ENCODE results near the gene GULP1. TPM values are rescaled to one million over a fixed set of nuclear protein-coding genes. Genes with fewer than 3 reads are reported as not detected.

Gene GULP1
- total and polyA plus RNA-seq, 2 of the 4 experiments (the other 2 are of a cell fraction): 24.4 to 40.1 TPM

- no peaks in the 10 kb centered on the region for H4K20me1 ChIP-seq (ENCODE audit: insufficient read depth, low read length)
- TF ChIP-seq FOS (IDR thresholded peaks at IDR 0.05; ENCODE audit: low read depth, low read length): no peak
- no peak for TF ChIP-seq RAD21 (IDR thresholded peaks at IDR 0.05; ENCODE audit: low read length)
- no peak for TF ChIP-seq MAFK (IDR thresholded peaks at IDR 0.05; ENCODE audit: low read depth, low read length)
- TF ChIP-seq BHLHE40 (IDR thresholded peaks at IDR 0.05; ENCODE audit: low read depth, low read length): no peak
- no peak for TF ChIP-seq SMC3 (IDR thresholded peaks at IDR 0.05; ENCODE audit: low read depth, low read length)
- no peak for TF ChIP-seq USF2 (IDR thresholded peaks at IDR 0.05; ENCODE audit: low read depth, low read length)
- TF ChIP-seq NFE2L2 (IDR thresholded peaks at IDR 0.05; ENCODE audit: low read depth, low read length): no peak
- TF ChIP-seq CEBPB (IDR thresholded peaks at IDR 0.05; ENCODE audit: low read depth, low read length): no peak
- no peak for TF ChIP-seq CTCF (conservative IDR thresholded peaks at IDR 0.05; ENCODE audit: low read depth, low read length)
- TF ChIP-seq CHD1 (IDR thresholded peaks at IDR 0.05; ENCODE audit: low read depth, low read length): no peak
- TF ChIP-seq RFX5 (IDR thresholded peaks at IDR 0.05; ENCODE audit: low read depth, low read length): no peak
- TF ChIP-seq RCOR1 (IDR thresholded peaks at IDR 0.05; ENCODE audit: insufficient replicate concordance, low read length): no peak
- TF ChIP-seq POLR2A (IDR thresholded peaks at IDR 0.05; ENCODE audit: low read depth, low read length): no peak
- TF ChIP-seq ELK1 (IDR thresholded peaks at IDR 0.05; ENCODE audit: borderline replicate concordance, low read depth, low read length): no peak
- TF ChIP-seq MAZ (IDR thresholded peaks at IDR 0.05; ENCODE audit: borderline replicate concordance, low read depth, low read length): no peak
These were observed 104.4 kb downstream of the GULP1 start for GRCh38 chr2:188395903-188396689.

More at GRCh38 chr2:188395903-188396689, 104.4 kb downstream of the GULP1 start:
- ATAC-seq (ENCODE audit: low read depth) (no peak), DNase-seq (no peak)
- H3K56ac ChIP-seq (ENCODE audit: extremely low read depth, insufficient read depth, low read length): no peak overlapping the region
- dilution Hi-C loops (cut with HindIII; ENCODE audit: low sequenced_read_pairs, unreplicated experiment) (no loop called here), intact Hi-C loops (cut with micrococcal nuclease) (no loop called here), in situ Hi-C loops (cut with MboI; ENCODE audit: low sequenced_read_pairs) (no loop called here)
- H3K4me2 ChIP-seq (ENCODE audit: low read depth, low read length): no peak overlapping the region
- no peaks in the 10 kb centered on the region for H3K27me3 ChIP-seq (ENCODE audit: control insufficient read depth, insufficient read depth, low read length)
- H3K4me1 ChIP-seq (ENCODE audit: control insufficient read depth, insufficient read depth, low read length): no peaks in the 10 kb centered on the region
- no peak overlapping the region for H2BK120ac ChIP-seq (ENCODE audit: low read depth, low read length)
- H2BK5ac ChIP-seq (ENCODE audit: low read depth, low read length, poor library complexity, severe bottlenecking): no peak overlapping the region
- ChIA-PET CTCF (interaction anchor here (1.0 kb wide), 1 partner anchor 22 kb away, joined by 3 read pairs; no protein-coding TSS in a partner anchor), POLR2A (ENCODE audit: unreplicated experiment) (no interaction called here)
- H3K14ac ChIP-seq (replicated peaks; ENCODE audit: low read depth, low read length): no peak overlapping the region
- no peak overlapping the region for H3K18ac ChIP-seq (ENCODE audit: low read depth, low read length)
- H3K4ac ChIP-seq (ENCODE audit: low read depth, low read length): no peak overlapping the region
- H2AK9ac ChIP-seq (replicated peaks; ENCODE audit: low read depth, low read length, poor library complexity): no peak overlapping the region
- no peak overlapping the region for H2BK15ac ChIP-seq (ENCODE audit: low read depth, low read length)
- no peak overlapping the region for H2AK5ac ChIP-seq (ENCODE audit: low read depth, low read length)
- no peak overlapping the region for H3K23ac ChIP-seq (ENCODE audit: low read depth, low read length)
- no peaks in the 10 kb centered on the region for H3K9me3 ChIP-seq (ENCODE audit: control insufficient read depth, insufficient read depth, low read length)
- H3K36me3 ChIP-seq (ENCODE audit: control insufficient read depth, insufficient read depth, low read length): no peaks in the 10 kb centered on the region
- 0 out of 2 replicates have a peak, but pooled peaks cover 3% of the 10 kb centered on the region for H3K9me1 ChIP-seq (ENCODE audit: insufficient read depth, low read length)
- no peak overlapping the region for H2BK20ac ChIP-seq (ENCODE audit: low read depth, low read length)
- no peak overlapping the region for H4K8ac ChIP-seq (ENCODE audit: low read depth in 2 of 2, low read length in 2 of 2)
- no peak overlapping the region for H3K27ac ChIP-seq (ENCODE audit: insufficient read depth, low read length)
- no peak overlapping the region for H3K9ac ChIP-seq (ENCODE audit: low read depth, low read length)
- H3K79me1 ChIP-seq (ENCODE audit: low read depth in 1 of 2, low read length in 2 of 2): peaks cover 5 to 49% of the 10 kb centered on the region in 2 experiments
- H3K4me3 ChIP-seq (ENCODE audit: insufficient read depth, low read depth, low read length): no peak overlapping the region
- no TSS peak for BruUV-seq (replicated peaks)
- H4K5ac ChIP-seq (ENCODE audit: low read depth, low read length): no peak overlapping the region
- no peak overlapping the region for H2AFZ ChIP-seq (replicated peaks; ENCODE audit: low read length, poor library complexity)
- WGBS, 2 experiments (ENCODE audit: extremely low coverage in 2 of 2, insufficient read length in 1 of 2): 94% methylated on average over 2 of the region's 10 CpGs; no CpG with 5 or more reads in 1 of the 2 experiments
- H4K91ac ChIP-seq (ENCODE audit: insufficient read depth, low read depth, low read length): no peak overlapping the region
